ENCODE results near the gene NOVA2. TPM values are rescaled to one million over a fixed set of nuclear protein-coding genes. Genes with fewer than 3 reads are reported as not detected.

The NOVA2 gene
- total RNA-seq, 1 donor from 2014 or later = 0.52 TPM

DNA sequence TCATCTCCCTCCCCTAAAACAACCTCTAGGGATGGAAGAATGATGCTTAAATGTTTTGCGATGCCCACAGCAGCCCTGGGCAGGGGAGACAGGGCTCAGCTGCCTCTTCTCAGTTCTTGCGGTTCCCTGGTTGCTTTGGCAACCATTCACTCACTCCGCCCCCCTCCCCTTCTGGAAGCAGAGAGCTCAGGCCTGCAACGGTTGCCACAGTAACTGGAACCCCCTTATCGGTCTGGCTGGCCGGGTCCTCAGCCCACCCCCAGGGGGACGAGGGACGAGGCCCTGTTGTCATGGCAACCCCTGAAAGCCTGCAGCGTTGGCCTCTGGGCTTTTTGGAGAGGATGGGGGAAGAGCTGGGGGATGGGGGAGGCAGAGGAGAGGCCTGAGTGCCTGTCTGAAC lies 19.5 kb downstream of the NOVA2 start:
- no peaks in the 10 kb centered on the region for H3K9me3 ChIP-seq (ENCODE audit: control insufficient read depth in 3 of 3, low read length in 3 of 3)
- no peak overlapping the region for H3K27ac ChIP-seq (ENCODE audit: low read depth, low read length)
- H3K27me3 ChIP-seq (ENCODE audit: control insufficient read depth in 3 of 3, insufficient read depth in 3 of 3, low read length in 3 of 3) = peaks cover 26 to 37% (median 32%) of the 10 kb centered on the region in 3 donors
- H3K4me1 ChIP-seq (ENCODE audit: control insufficient read depth in 3 of 3, insufficient read depth in 3 of 3, low read length in 3 of 3) = peaks cover 0 to 22% (median 13%) of the 10 kb centered on the region in 3 donors
- peaks cover 0 to 2% (median 0%) of the 10 kb centered on the region in 3 donors for H3K36me3 ChIP-seq (ENCODE audit: control insufficient read depth in 3 of 3, insufficient read depth in 3 of 3, low read length in 3 of 3)
- H3K4me3 ChIP-seq (ENCODE audit: low read length in 3 of 3) = no peak overlapping the region
- no peak overlapping the region for H3K9ac ChIP-seq (ENCODE audit: low read depth in 1 of 3, low read length in 3 of 3)

DNA sequence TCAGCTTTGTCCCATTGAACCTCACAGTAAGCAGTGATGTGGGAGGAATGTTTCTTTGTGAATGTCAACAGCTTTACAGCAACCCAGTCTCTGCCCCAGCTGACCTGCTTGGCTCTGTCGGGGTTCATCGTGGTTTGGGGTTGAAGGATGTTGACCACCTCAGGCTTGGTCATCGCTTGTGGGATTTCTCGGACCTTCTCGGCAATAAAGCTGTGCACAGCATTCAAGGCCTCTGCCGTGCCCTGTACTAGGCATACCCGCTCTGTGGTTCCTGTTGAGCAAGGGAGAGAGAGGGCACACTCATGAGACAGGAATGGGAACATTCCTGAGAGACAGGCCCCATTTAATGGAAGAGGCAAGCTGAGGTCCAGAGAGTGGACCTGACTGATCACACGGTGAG lies 20.0 kb downstream of the NOVA2 start:
- Histone ChIP-seq H3K27me3 (ENCODE audit: control insufficient read depth in 3 of 3, insufficient read depth in 3 of 3, low read length in 3 of 3) (peaks cover 21 to 32% (median 27%) of the 10 kb centered on the region in 3 donors), H3K27ac (ENCODE audit: low read depth, low read length) (no peak overlapping the region), H3K4me1 (ENCODE audit: control insufficient read depth in 3 of 3, insufficient read depth in 3 of 3, low read length in 3 of 3) (peaks cover 0 to 18% (median 11%) of the 10 kb centered on the region in 3 donors), H3K36me3 (ENCODE audit: control insufficient read depth in 3 of 3, insufficient read depth in 3 of 3, low read length in 3 of 3) (peaks cover 0 to 2% (median 0%) of the 10 kb centered on the region in 3 donors), H3K4me3 (ENCODE audit: low read length in 3 of 3) (no peak overlapping the region), H3K9ac (ENCODE audit: low read depth in 1 of 3, low read length in 3 of 3) (no peak overlapping the region), H3K9me3 (ENCODE audit: control insufficient read depth in 3 of 3, low read length in 3 of 3) (no peaks in the 10 kb centered on the region)

- Histone ChIP-seq H3K36me3 (ENCODE audit: control insufficient read depth in 3 of 3, insufficient read depth in 3 of 3, low read length in 3 of 3) (no peaks in the 10 kb centered on the region), H3K4me1 (ENCODE audit: control insufficient read depth in 3 of 3, insufficient read depth in 3 of 3, low read length in 3 of 3) (peaks cover 0 to 15% (median 8%) of the 10 kb centered on the region in 3 donors), H3K9ac (ENCODE audit: low read depth in 1 of 3, low read length in 3 of 3) (no peak overlapping the region), H3K27me3 (ENCODE audit: control insufficient read depth in 3 of 3, insufficient read depth in 3 of 3, low read length in 3 of 3) (peaks cover 17 to 28% (median 21%) of the 10 kb centered on the region in 3 donors), H3K4me3 (ENCODE audit: low read length in 3 of 3) (peak overlapping the region in 2 of 3 donors; percentile 23 to 51), H3K27ac (ENCODE audit: low read depth, low read length) (no peak overlapping the region), H3K9me3 (ENCODE audit: control insufficient read depth in 3 of 3, low read length in 3 of 3) (no peaks in the 10 kb centered on the region)
These were observed 20.8 kb downstream of the NOVA2 start for GRCh38 chr19:45952686-45953505.

- Histone ChIP-seq H3K4me1 (ENCODE audit: control insufficient read depth in 3 of 3, insufficient read depth in 3 of 3, low read length in 3 of 3) (peaks cover 0 to 15% (median 8%) of the 10 kb centered on the region in 3 donors), H3K9me3 (ENCODE audit: control insufficient read depth in 3 of 3, low read length in 3 of 3) (no peaks in the 10 kb centered on the region), H3K4me3 (ENCODE audit: low read length in 3 of 3) (no peak overlapping the region), H3K27ac (ENCODE audit: low read depth, low read length) (no peak overlapping the region), H3K27me3 (ENCODE audit: control insufficient read depth in 3 of 3, insufficient read depth in 3 of 3, low read length in 3 of 3) (peaks cover 17 to 28% (median 21%) of the 10 kb centered on the region in 3 donors), H3K9ac (ENCODE audit: low read depth in 1 of 3, low read length in 3 of 3) (no peak overlapping the region), H3K36me3 (ENCODE audit: control insufficient read depth in 3 of 3, insufficient read depth in 3 of 3, low read length in 3 of 3) (no peaks in the 10 kb centered on the region)
These were observed 21.4 kb downstream of the NOVA2 start for GRCh38 chr19:45952341-45952685.

DNA sequence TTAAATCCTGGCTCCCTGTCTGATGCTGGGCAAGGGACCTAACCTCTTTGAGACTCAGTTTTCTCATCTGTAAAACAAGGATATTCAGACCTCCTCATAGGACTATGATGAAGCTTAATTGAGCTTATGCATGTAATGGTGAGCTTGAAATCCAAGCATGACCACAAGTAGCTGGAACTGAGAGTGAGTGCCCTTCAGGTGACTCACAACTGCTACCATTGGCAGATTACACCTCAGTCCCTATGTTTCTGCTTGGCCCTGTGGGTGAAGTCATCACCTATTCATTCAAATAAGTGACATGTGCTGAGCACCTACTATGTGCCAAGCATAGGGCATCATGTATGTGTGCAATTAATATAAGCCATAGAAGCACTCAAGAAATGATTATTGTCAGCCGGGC lies 25.7 kb downstream of the NOVA2 start:
- Histone ChIP-seq H3K9me3 (ENCODE audit: control insufficient read depth in 3 of 3, low read length in 3 of 3) (no peaks in the 10 kb centered on the region), H3K4me3 (ENCODE audit: low read length in 3 of 3) (no peak overlapping the region), H3K27me3 (ENCODE audit: control insufficient read depth in 3 of 3, insufficient read depth in 3 of 3, low read length in 3 of 3) (peaks cover under 1 to 14% (median 7%) of the 10 kb centered on the region in 3 donors), H3K9ac (ENCODE audit: low read depth in 1 of 3, low read length in 3 of 3) (no peak overlapping the region), H3K27ac (ENCODE audit: low read depth, low read length) (no peak overlapping the region), H3K4me1 (ENCODE audit: control insufficient read depth in 3 of 3, insufficient read depth in 3 of 3, low read length in 3 of 3) (peaks cover 0 to 4% (median 3%) of the 10 kb centered on the region in 3 donors), H3K36me3 (ENCODE audit: control insufficient read depth in 3 of 3, insufficient read depth in 3 of 3, low read length in 3 of 3) (no peaks in the 10 kb centered on the region)

DNA sequence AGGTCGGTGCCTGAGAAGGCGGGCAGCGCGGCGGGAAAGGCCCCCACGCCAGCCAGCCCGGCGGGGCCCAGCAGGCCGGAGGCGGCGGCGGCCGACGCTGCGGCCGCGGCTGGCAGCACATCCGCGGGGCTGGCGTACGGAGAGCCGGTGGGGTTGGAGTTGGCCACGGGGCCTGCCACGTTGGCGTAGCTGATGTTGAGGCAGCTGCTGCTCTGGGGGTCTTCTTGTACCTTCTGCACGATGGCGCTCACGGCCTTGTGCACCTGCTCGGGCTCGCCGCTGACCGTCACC lies 33.2 kb downstream of the NOVA2 start:
- no peaks in the 10 kb centered on the region for H3K36me3 ChIP-seq (ENCODE audit: control insufficient read depth in 3 of 3, insufficient read depth in 3 of 3, low read length in 3 of 3)
- no peak overlapping the region for H3K9ac ChIP-seq (ENCODE audit: low read depth in 1 of 3, low read length in 3 of 3)
- no peaks in the 10 kb centered on the region for H3K4me1 ChIP-seq (ENCODE audit: control insufficient read depth in 3 of 3, insufficient read depth in 3 of 3, low read length in 3 of 3)
- peaks cover 29 to 37% (median 36%) of the 10 kb centered on the region in 3 donors for H3K27me3 ChIP-seq (ENCODE audit: control insufficient read depth in 3 of 3, insufficient read depth in 3 of 3, low read length in 3 of 3)
- no peaks in the 10 kb centered on the region for H3K9me3 ChIP-seq (ENCODE audit: control insufficient read depth in 3 of 3, low read length in 3 of 3)
- no peak overlapping the region for H3K4me3 ChIP-seq (ENCODE audit: low read length in 3 of 3)
- no peak overlapping the region for H3K27ac ChIP-seq (ENCODE audit: low read depth, low read length)

- H3K27ac ChIP-seq (ENCODE audit: low read depth, low read length) = no peak overlapping the region
- H3K27me3 ChIP-seq (ENCODE audit: control insufficient read depth in 3 of 3, insufficient read depth in 3 of 3, low read length in 3 of 3) = peaks cover 33 to 41% (median 41%) of the 10 kb centered on the region in 3 donors
- no peak overlapping the region for H3K9ac ChIP-seq (ENCODE audit: low read depth in 1 of 3, low read length in 3 of 3)
- H3K9me3 ChIP-seq (ENCODE audit: control insufficient read depth in 3 of 3, low read length in 3 of 3) = no peaks in the 10 kb centered on the region
- no peaks in the 10 kb centered on the region for H3K36me3 ChIP-seq (ENCODE audit: control insufficient read depth in 3 of 3, insufficient read depth in 3 of 3, low read length in 3 of 3)
- no peak overlapping the region for H3K4me3 ChIP-seq (ENCODE audit: low read length in 3 of 3)
- H3K4me1 ChIP-seq (ENCODE audit: control insufficient read depth in 3 of 3, insufficient read depth in 3 of 3, low read length in 3 of 3) = no peaks in the 10 kb centered on the region
These were observed 33.7 kb downstream of the NOVA2 start for GRCh38 chr19:45939792-45940514.

- Histone ChIP-seq H3K4me1 (ENCODE audit: control insufficient read depth in 3 of 3, insufficient read depth in 3 of 3, low read length in 3 of 3) (no peaks in the 10 kb centered on the region), H3K9ac (ENCODE audit: low read depth in 1 of 3, low read length in 3 of 3) (no peak overlapping the region), H3K36me3 (ENCODE audit: control insufficient read depth in 3 of 3, insufficient read depth in 3 of 3, low read length in 3 of 3) (no peaks in the 10 kb centered on the region), H3K4me3 (ENCODE audit: low read length in 3 of 3) (no peak overlapping the region), H3K27me3 (ENCODE audit: control insufficient read depth in 3 of 3, insufficient read depth in 3 of 3, low read length in 3 of 3) (peaks cover 39 to 48% (median 44%) of the 10 kb centered on the region in 3 donors), H3K27ac (ENCODE audit: low read depth, low read length) (no peak overlapping the region), H3K9me3 (ENCODE audit: control insufficient read depth in 3 of 3, low read length in 3 of 3) (no peaks in the 10 kb centered on the region)
These were observed 34.8 kb downstream of the NOVA2 start for GRCh38 chr19:45938733-45939319.

DNA sequence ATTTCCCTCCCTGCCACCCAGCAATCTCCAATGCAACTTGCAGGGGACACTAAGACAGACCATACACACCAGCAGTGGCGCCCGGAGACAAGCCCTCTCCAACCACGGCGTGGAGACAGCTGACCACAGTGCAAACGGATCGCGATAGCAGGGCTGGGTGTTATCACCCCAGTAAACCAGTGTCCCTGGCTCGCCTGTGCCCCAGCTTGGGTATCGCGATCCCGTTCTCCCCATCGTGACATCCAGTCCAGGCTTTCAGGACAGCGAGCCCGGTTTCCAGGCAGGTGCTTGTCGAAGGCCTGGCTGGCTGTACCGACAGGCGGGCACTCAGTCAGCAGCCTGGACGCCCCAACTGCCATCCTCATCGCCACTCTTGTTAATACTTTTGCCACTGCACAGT lies 38.4 kb downstream of the NOVA2 start:
- H3K27me3 ChIP-seq (ENCODE audit: control insufficient read depth in 3 of 3, insufficient read depth in 3 of 3, low read length in 3 of 3) = peaks cover 47 to 54% (median 51%) of the 10 kb centered on the region in 3 donors
- H3K4me1 ChIP-seq (ENCODE audit: control insufficient read depth in 3 of 3, insufficient read depth in 3 of 3, low read length in 3 of 3) = no peaks in the 10 kb centered on the region
- no peak overlapping the region for H3K4me3 ChIP-seq (ENCODE audit: low read length in 3 of 3)
- H3K27ac ChIP-seq (ENCODE audit: low read depth, low read length) = no peak overlapping the region
- no peaks in the 10 kb centered on the region for H3K36me3 ChIP-seq (ENCODE audit: control insufficient read depth in 3 of 3, insufficient read depth in 3 of 3, low read length in 3 of 3)
- no peaks in the 10 kb centered on the region for H3K9me3 ChIP-seq (ENCODE audit: control insufficient read depth in 3 of 3, low read length in 3 of 3)
- H3K9ac ChIP-seq (ENCODE audit: low read depth in 1 of 3, low read length in 3 of 3) = no peak overlapping the region
